GM21576 (cell line): ENCODE measurements around the gene EEF1A2.
"Not testable (repeated sequence)": the region's sequence is repeated elsewhere in the genome, so short reads cannot be mapped to it uniquely, and the experiment has no call there.

Experiments
- ATAC-seq: cut with Tn5 transposase; IDR thresholded peaks from one replicate; pipeline ENCODE4 v1.9.1; 2021; ENCODE audit warnings: mild to moderate bottlenecking, moderate library complexity; ENCODE audit not compliant: unreplicated experiment

EEF1A2 gene

GRCh38 chr20:63521602-63522001 is 22.7 kb upstream of the EEF1A2 start:
- ATAC-seq, result no peak

- ATAC-seq, result peak; percentile 40
Observed at GRCh38 chr20:63520934-63521601, 22.2 kb upstream of the EEF1A2 start.

GRCh38 chr20:63520504-63520933 is 21.6 kb upstream of the EEF1A2 start, which contains the start of gene PPDPF:
Gene PPDPF (plus strand): TSS chr20:63520765. CDS start chr20:63521309, 544 bp downstream.
- ATAC-seq, result peak; percentile 61

GRCh38 chr20:63519668-63520503 is 21.0 kb upstream of the EEF1A2 start:
- ATAC-seq, result peak; percentile 40

GRCh38 chr20:63518946-63519667 is 20.2 kb upstream of the EEF1A2 start:
- no peak for ATAC-seq

GRCh38 chr20:63518351-63518861 is 19.5 kb upstream of the EEF1A2 start:
- no peak for ATAC-seq

- no peak for ATAC-seq
Observed at GRCh38 chr20:63517376-63518309, 18.8 kb upstream of the EEF1A2 start.

- not testable (repeated sequence) for ATAC-seq
Observed at GRCh38 chr20:63514520-63514919, 15.6 kb upstream of the EEF1A2 start.

GRCh38 chr20:63513207-63513606 is 14.3 kb upstream of the EEF1A2 start:
- ATAC-seq, result no peak

GRCh38 chr20:63509088-63509564 is 10.2 kb upstream of the EEF1A2 start:
- no peak for ATAC-seq

GRCh38 chr20:63508072-63508768 is 9.3 kb upstream of the EEF1A2 start:
- no peak for ATAC-seq

- no peak for ATAC-seq
Observed at GRCh38 chr20:63507083-63507743, 8.3 kb upstream of the EEF1A2 start.

GRCh38 chr20:63505723-63506122 is 6.8 kb upstream of the EEF1A2 start:
- no peak for ATAC-seq

GRCh38 chr20:63505281-63505680 is 6.4 kb upstream of the EEF1A2 start:
- no peak for ATAC-seq

- no peak for ATAC-seq
Observed at GRCh38 chr20:63504642-63505041, 5.8 kb upstream of the EEF1A2 start.

- no peak for ATAC-seq
Observed at GRCh38 chr20:63503524-63503923, 4.6 kb upstream of the EEF1A2 start.

GRCh38 chr20:63502671-63503172 is 3.8 kb upstream of the EEF1A2 start:
- ATAC-seq, result no peak

- no peak for ATAC-seq
Observed at GRCh38 chr20:63501818-63502670, 3.2 kb upstream of the EEF1A2 start.
